PC-9 (cell line): ENCODE results near the gene U2SURP.

Source experiments
- EZH2 ChIP-seq: fragments of 200-600 bp; sonication (generic); IDR thresholded peaks from 2 replicates; pipeline ENCODE4 v1.8.0; 2017; ENCODE audit warnings: antibody characterized with exemption, low read depth
- TF ChIP-seq, protein P1 (sequence below): fragments of 200-600 bp; sonication (generic); conservative IDR thresholded peaks from 2 replicates; pipeline ENCODE4 v1.6.1; 2017; ENCODE audit warnings: mixed run types, antibody characterized with exemption, mild to moderate bottlenecking, moderate library complexity

DNA sequence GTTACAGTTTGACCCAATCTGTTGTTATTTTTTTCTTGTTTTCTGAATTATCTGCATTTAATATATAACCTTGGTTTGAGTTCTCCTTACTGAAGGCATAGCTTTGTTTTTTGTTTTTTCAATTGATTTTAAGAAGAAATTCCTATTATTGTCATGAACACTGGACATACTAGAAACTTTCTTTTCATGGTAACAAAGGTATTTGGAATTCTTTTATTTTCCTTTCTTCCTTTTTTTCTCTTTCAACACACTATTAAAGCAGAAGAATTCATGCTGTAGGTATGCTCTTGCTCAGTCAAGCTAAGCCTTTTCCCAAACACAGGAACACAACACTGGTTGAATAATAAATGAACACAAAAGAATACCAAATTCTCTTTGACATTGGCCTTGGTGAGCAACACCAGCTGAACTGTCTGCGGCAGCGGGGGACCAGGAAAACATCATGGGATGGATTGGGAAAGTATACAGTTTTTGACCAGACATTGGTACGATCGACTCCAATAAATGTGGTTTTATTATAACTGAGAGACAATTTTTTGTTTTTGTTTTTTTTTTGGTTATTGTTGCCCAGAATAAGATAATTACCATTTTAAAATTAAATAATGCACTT lies 23.1 kb downstream of the U2SURP start:
- TF ChIP-seq, protein P1, sequence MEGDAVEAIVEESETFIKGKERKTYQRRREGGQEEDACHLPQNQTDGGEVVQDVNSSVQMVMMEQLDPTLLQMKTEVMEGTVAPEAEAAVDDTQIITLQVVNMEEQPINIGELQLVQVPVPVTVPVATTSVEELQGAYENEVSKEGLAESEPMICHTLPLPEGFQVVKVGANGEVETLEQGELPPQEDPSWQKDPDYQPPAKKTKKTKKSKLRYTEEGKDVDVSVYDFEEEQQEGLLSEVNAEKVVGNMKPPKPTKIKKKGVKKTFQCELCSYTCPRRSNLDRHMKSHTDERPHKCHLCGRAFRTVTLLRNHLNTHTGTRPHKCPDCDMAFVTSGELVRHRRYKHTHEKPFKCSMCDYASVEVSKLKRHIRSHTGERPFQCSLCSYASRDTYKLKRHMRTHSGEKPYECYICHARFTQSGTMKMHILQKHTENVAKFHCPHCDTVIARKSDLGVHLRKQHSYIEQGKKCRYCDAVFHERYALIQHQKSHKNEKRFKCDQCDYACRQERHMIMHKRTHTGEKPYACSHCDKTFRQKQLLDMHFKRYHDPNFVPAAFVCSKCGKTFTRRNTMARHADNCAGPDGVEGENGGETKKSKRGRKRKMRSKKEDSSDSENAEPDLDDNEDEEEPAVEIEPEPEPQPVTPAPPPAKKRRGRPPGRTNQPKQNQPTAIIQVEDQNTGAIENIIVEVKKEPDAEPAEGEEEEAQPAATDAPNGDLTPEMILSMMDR, result no peak
- TF ChIP-seq EZH2, result no peak
